Neural crest cell (in vitro differentiated cells): Measurements from ENCODE around the gene ARHGEF26. TPM values are rescaled to one million over a fixed set of nuclear protein-coding genes. Genes with fewer than 3 reads are reported as not detected.

ENCODE experiments used
- DNase-seq: peaks from one replicate; pipeline ENCODE4 v3.0.0; 2021; ENCODE audit warnings: low read depth, mixed read lengths, low spot score
- H3K27ac Mint-ChIP-seq: one replicate; pipeline ENCODE4 v1.8.0; 2021; ENCODE audit warnings: mild to moderate bottlenecking, mixed read lengths; ENCODE audit not compliant: unreplicated experiment
- H3K27me3 Mint-ChIP-seq: 2 replicates; pipeline ENCODE4 v1.8.0; 2021; ENCODE audit warnings: low read depth, mild to moderate bottlenecking, mixed read lengths
- H3K36me3 Mint-ChIP-seq: 2 replicates; pipeline ENCODE4 v1.8.0; 2021; ENCODE audit warnings: low read depth, mild to moderate bottlenecking, mixed read lengths
- H3K4me1 Mint-ChIP-seq: 2 replicates; pipeline ENCODE4 v1.8.0; 2021; ENCODE audit warnings: mixed read lengths
- H3K4me3 Mint-ChIP-seq: one replicate; pipeline ENCODE4 v1.8.0; 2021; ENCODE audit warnings: mild to moderate bottlenecking, mixed read lengths
- H3K9me3 Mint-ChIP-seq: 2 replicates; pipeline ENCODE4 v1.8.0; 2021; ENCODE audit warnings: mixed read lengths
- total RNA-seq: library from RNA; stranded (reverse); gene quantifications from 2 replicates; pipeline ENCODE4 v1.2.1, GENCODE V29; 2021
- TF ChIP-seq, protein P1 (sequence below): fragments of 200-600 bp; sonication (generic); conservative IDR thresholded peaks from 2 replicates; pipeline ENCODE4 v1.5.0; 2021; ENCODE audit warnings: antibody characterized with exemption, mild to moderate bottlenecking

ARHGEF26 gene
- total RNA-seq, 1 donor from 2014 or later, result 19.3 TPM

- Mint-ChIP-seq H3K27ac (peak overlapping the region; percentile 4), H3K9me3 (no peaks in the 10 kb centered on the region), H3K36me3 (no peaks in the 10 kb centered on the region), H3K27me3 (no peaks in the 10 kb centered on the region), H3K4me3 (no peak overlapping the region), H3K4me1 (peaks cover 33% of the 10 kb centered on the region)
- TF ChIP-seq, protein P1, sequence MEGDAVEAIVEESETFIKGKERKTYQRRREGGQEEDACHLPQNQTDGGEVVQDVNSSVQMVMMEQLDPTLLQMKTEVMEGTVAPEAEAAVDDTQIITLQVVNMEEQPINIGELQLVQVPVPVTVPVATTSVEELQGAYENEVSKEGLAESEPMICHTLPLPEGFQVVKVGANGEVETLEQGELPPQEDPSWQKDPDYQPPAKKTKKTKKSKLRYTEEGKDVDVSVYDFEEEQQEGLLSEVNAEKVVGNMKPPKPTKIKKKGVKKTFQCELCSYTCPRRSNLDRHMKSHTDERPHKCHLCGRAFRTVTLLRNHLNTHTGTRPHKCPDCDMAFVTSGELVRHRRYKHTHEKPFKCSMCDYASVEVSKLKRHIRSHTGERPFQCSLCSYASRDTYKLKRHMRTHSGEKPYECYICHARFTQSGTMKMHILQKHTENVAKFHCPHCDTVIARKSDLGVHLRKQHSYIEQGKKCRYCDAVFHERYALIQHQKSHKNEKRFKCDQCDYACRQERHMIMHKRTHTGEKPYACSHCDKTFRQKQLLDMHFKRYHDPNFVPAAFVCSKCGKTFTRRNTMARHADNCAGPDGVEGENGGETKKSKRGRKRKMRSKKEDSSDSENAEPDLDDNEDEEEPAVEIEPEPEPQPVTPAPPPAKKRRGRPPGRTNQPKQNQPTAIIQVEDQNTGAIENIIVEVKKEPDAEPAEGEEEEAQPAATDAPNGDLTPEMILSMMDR, result no peak
- no peak for DNase-seq
Measured at GRCh38 chr3:154143873-154144272, 22.7 kb downstream of the ARHGEF26 start.

DNA sequence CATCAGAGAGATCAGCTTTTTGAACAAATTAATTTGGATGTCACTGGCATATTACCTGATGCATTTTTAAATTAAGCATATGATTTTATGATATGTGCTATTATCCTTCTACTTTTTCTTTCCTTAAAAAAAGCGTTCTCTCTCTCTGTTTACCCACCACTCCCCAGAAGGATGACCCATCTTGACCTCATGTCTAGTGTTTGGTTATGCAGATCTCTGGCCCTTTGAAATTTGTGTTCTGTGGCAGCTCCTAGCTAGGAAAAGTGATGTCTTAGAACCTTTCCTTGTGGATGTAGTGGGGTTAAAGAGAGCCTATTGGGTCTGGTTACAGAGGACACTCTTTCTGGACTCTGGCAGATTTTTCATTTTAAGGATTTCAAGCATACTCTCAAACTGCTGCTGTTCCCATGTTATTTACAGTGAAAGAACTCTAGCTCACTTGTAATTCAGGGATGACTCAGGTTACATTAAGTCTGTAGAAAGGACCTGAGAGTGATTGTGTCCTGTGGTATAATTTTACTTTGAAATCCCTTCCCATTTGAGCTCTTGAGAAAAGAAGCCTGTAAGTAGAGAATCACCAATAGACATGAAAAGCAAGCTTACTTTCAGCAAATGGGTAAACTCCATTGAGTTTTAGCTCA is 23.8 kb downstream of the ARHGEF26 start:
- no peaks in the 10 kb centered on the region for H3K9me3 Mint-ChIP-seq
- H3K4me3 Mint-ChIP-seq, result no peak overlapping the region
- no peak for DNase-seq
- TF ChIP-seq, protein P1, result no peak
- H3K27ac Mint-ChIP-seq, result no peak overlapping the region
- H3K36me3 Mint-ChIP-seq, result no peaks in the 10 kb centered on the region
- H3K4me1 Mint-ChIP-seq, result peaks cover 33% of the 10 kb centered on the region
- no peaks in the 10 kb centered on the region for H3K27me3 Mint-ChIP-seq

GRCh38 chr3:154148541-154148940 is 27.4 kb downstream of the ARHGEF26 start:
- no peak for DNase-seq
- H3K4me3 Mint-ChIP-seq, result no peak overlapping the region
- no peak overlapping the region for H3K27ac Mint-ChIP-seq
- no peaks in the 10 kb centered on the region for H3K27me3 Mint-ChIP-seq
- TF ChIP-seq, protein P1, result no peak
- H3K36me3 Mint-ChIP-seq, result peaks cover 3% of the 10 kb centered on the region
- H3K9me3 Mint-ChIP-seq, result no peaks in the 10 kb centered on the region
- peaks cover 54% of the 10 kb centered on the region for H3K4me1 Mint-ChIP-seq

- no peak overlapping the region for H3K27ac Mint-ChIP-seq
- peaks cover 46% of the 10 kb centered on the region for H3K4me1 Mint-ChIP-seq
- peaks cover 3% of the 10 kb centered on the region for H3K36me3 Mint-ChIP-seq
- DNase-seq, result no peak
- H3K4me3 Mint-ChIP-seq, result no peak overlapping the region
- no peaks in the 10 kb centered on the region for H3K27me3 Mint-ChIP-seq
- H3K9me3 Mint-ChIP-seq, result no peaks in the 10 kb centered on the region
- TF ChIP-seq, protein P1, result no peak
Measured at GRCh38 chr3:154149286-154149685, 28.1 kb downstream of the ARHGEF26 start.

GRCh38 chr3:154151969-154152368 is 30.8 kb downstream of the ARHGEF26 start:
- Mint-ChIP-seq H3K27ac (no peak overlapping the region), H3K9me3 (no peaks in the 10 kb centered on the region), H3K4me3 (no peak overlapping the region), H3K4me1 (peaks cover 28% of the 10 kb centered on the region), H3K36me3 (peaks cover 6% of the 10 kb centered on the region), H3K27me3 (no peaks in the 10 kb centered on the region)
- TF ChIP-seq, protein P1, result no peak
- DNase-seq, result no peak
